Fibroblast of lung (primary cell): ENCODE results near the gene RHOB.

Source experiments
- EZH2 ChIP-seq: IDR thresholded peaks from 2 replicates; pipeline ENCODE4 v1.5.1; 2012; ENCODE audit warnings: low read length, control low read depth, mild to moderate bottlenecking; ENCODE audit errors: missing control alignments
- TF ChIP-seq, protein P1 (sequence below), 2 donors: IDR thresholded peaks in 1 of 2; conservative IDR thresholded peaks in 1 of 2; 1 replicate in 1 of 2; 2 replicates in 1 of 2; pipeline ENCODE4 v1.5.1; 2011 to 2012; ENCODE audit warnings: low read length in 2 of 2, control low read depth in 1 of 2, inconsistent platforms in 1 of 2, low read depth in 1 of 2, mild to moderate bottlenecking in 1 of 2

GRCh38 chr2:20433249-20433648 lies 13.6 kb upstream of the RHOB start:
- TF ChIP-seq, protein P1, sequence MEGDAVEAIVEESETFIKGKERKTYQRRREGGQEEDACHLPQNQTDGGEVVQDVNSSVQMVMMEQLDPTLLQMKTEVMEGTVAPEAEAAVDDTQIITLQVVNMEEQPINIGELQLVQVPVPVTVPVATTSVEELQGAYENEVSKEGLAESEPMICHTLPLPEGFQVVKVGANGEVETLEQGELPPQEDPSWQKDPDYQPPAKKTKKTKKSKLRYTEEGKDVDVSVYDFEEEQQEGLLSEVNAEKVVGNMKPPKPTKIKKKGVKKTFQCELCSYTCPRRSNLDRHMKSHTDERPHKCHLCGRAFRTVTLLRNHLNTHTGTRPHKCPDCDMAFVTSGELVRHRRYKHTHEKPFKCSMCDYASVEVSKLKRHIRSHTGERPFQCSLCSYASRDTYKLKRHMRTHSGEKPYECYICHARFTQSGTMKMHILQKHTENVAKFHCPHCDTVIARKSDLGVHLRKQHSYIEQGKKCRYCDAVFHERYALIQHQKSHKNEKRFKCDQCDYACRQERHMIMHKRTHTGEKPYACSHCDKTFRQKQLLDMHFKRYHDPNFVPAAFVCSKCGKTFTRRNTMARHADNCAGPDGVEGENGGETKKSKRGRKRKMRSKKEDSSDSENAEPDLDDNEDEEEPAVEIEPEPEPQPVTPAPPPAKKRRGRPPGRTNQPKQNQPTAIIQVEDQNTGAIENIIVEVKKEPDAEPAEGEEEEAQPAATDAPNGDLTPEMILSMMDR (conservative IDR thresholded peaks at IDR 0.05 in 1 of 2, IDR thresholded peaks at IDR 0.05 in 1 of 2; ENCODE audit: low read depth in 1 of 2, low read length in 2 of 2), result no peak
- no peak for TF ChIP-seq EZH2
